D721Med (cell line): ENCODE measurements around the gene CHST5.

ENCODE experiments used
- DNase-seq: peaks from one replicate; pipeline ENCODE4 v3.0.0; 2011; ENCODE audit warnings: low spot score; ENCODE audit not compliant: insufficient read length
- FAIRE-seq: peaks from 2 replicates; lab custom pipeline; 2011; peaks lifted over from hg19 to GRCh38; lab: Jason Lieb, UNC
- TF ChIP-seq, protein P1 (sequence below): IDR thresholded peaks from 2 replicates; pipeline ENCODE4 v1.5.1; 2012; ENCODE audit warnings: mild to moderate bottlenecking, control low read depth; ENCODE audit not compliant: insufficient read depth; ENCODE audit errors: missing control alignments

The CHST5 gene

DNA sequence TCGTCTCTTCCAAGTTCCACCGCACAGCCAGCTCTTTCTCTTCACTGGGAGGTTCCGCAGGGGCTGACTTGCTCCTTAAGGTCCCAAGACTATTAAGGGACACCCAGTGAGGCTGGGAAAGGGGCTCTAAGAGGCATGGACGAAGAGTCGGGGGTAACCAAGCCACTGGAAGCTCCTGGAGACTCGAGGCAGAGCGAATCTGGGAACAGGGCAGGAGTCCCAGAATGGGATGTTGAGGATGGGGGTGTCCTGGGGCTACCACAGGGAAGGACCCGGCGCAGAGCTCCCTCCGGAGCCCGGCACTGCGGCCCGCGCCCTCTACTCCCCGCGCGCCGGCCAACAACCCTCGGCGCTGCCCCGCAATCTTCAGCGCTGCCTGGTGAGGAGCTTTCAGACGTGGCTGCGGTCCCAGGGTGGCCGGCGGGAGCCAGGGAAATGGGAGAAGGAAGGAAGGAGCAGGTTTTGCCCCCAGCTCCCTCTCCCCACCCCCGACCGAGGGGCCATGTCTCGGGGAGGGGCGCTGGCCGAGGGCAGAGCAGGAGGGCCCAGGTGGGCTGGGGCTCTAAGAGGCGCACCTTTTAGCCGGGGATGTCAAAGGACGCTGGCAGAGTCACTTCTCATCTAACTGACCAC, 581 bp downstream of the CHST5 start:
- DNase-seq (no peak), FAIRE-seq (no peak)
- TF ChIP-seq, protein P1, sequence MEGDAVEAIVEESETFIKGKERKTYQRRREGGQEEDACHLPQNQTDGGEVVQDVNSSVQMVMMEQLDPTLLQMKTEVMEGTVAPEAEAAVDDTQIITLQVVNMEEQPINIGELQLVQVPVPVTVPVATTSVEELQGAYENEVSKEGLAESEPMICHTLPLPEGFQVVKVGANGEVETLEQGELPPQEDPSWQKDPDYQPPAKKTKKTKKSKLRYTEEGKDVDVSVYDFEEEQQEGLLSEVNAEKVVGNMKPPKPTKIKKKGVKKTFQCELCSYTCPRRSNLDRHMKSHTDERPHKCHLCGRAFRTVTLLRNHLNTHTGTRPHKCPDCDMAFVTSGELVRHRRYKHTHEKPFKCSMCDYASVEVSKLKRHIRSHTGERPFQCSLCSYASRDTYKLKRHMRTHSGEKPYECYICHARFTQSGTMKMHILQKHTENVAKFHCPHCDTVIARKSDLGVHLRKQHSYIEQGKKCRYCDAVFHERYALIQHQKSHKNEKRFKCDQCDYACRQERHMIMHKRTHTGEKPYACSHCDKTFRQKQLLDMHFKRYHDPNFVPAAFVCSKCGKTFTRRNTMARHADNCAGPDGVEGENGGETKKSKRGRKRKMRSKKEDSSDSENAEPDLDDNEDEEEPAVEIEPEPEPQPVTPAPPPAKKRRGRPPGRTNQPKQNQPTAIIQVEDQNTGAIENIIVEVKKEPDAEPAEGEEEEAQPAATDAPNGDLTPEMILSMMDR, result no peak

- FAIRE-seq, result no peak
- TF ChIP-seq, protein P1, result no peak
Measured at GRCh38 chr16:75534560-75535205, 1.2 kb downstream of the CHST5 start.

DNA sequence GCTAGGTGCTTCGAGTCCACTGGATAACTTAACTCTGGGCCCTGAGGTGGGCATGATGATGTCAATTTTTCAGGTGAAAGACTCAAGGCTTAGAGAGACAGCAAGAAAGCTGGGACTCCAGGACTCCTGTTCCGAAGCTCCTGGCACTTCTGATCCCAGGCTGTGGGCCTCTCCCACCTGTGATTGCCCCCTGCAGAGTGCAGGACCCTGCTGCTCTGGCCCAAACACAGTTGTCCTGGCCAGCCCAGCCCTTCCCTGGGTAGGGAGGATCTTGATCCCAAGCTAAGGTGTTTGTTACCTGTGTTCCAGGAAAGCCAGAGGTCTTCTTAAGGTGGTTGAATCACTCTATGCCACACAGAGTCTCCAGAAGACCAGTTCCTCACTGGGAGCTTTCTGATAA, 3.1 kb downstream of the CHST5 start:
- TF ChIP-seq, protein P1, result no peak
- DNase-seq (no peak), FAIRE-seq (no peak)

More at GRCh38 chr16:75534560-75535205, 1.2 kb downstream of the CHST5 start:
- DNase-seq, result no peak

- TF ChIP-seq, protein P1, result no peak
- DNase-seq, result no peak
- no peak for FAIRE-seq
Measured at GRCh38 chr16:75532142-75532765, 3.7 kb downstream of the CHST5 start.

- TF ChIP-seq, protein P1, result no peak
- DNase-seq (no peak), FAIRE-seq (no peak)
Measured at GRCh38 chr16:75529959-75530358, 5.9 kb downstream of the CHST5 start.

DNA sequence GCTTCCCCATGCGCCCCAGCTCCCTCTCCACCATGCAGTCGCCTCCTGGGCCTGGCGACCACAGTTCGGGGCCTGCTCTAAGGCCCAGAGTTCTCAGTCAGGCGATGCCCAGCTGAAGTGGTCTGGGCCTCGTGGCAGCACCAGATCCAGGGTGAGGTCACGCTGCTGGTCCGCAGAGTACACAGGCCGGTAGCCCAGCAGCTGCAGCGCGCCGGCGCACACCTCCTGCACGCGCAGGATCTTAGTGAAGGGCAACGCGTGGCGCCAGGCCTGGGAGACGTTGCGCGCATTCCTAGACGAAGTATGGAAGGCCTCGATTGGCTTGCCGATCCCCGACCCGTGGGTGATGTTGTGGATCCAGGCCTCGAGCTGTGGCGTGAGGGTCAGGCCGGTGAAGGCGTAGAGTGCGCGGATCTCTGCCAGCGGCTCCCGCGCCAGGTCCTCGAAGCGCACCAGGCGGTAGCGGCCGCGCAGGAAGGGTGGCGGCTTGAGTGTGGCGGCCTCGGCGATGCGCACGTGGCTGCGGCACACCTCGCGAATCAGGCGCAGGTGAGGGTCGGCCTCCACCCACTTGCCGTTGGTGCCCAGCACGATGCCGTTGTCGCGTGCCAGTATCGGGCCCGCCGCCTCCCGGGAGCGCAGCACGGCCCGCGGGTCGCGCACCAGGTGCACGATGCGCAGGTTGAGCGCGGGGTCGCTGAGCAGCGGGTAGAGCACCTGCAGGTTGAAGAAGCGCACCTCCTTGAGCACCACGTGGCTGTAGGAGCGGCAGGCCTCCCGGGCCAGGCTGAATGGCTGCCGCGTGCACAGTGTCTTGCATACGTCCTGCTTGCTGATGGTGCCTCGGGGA, 6.6 kb downstream of the CHST5 start:
- FAIRE-seq (no peak), DNase-seq (no peak)
- TF ChIP-seq, protein P1, result no peak
